NB4 (cell line): ENCODE measurements around the gene ZNF574.

Experiments used
- CTCF ChIP-seq: IDR thresholded peaks from one replicate; pipeline ENCODE4 v1.5.1; 2012; ENCODE audit warnings: low read depth, low read length
- MAX ChIP-seq: IDR thresholded peaks from 2 replicates; pipeline ENCODE4 v1.6.1; 2011; ENCODE audit warnings: low read depth, low read length
- MYC ChIP-seq: IDR thresholded peaks from 2 replicates; pipeline ENCODE4 v1.6.1; 2011; ENCODE audit warnings: low read depth, low read length
- POLR2A ChIP-seq: IDR thresholded peaks from 2 replicates; pipeline ENCODE4 v1.6.1; 2011; ENCODE audit warnings: mild to moderate bottlenecking; ENCODE audit not compliant: insufficient read length; ENCODE audit errors: extremely low read depth

- TF ChIP-seq CTCF (no peak), POLR2A (no peak), MAX (no peak), MYC (no peak)
Observed at GRCh38 chr19:42038666-42039065, 37.3 kb upstream of the ZNF574 start.
